Uterus (tissue), 2 donors: ENCODE data around the gene RAPGEF5.

Experiments
- CTCF ChIP-seq, 4 experiments: fragments of 200-600 bp in 2 of 4; fragments of 450-650 bp in 2 of 4; sonication (generic) in 2 of 4; IDR thresholded peaks; one replicate each; pipeline ENCODE4 v1.5.1; 2016 to 2019; ENCODE audit warnings: antibody characterized with exemption in 4 of 4, mild to moderate bottlenecking in 2 of 4, moderate library complexity in 1 of 4
- POLR2A ChIP-seq, 2 donors: fragments of 450-650 bp; IDR thresholded peaks; one replicate each; pipeline ENCODE4 v1.6.1; 2016; ENCODE audit warnings: antibody characterized with exemption in 2 of 2, mild to moderate bottlenecking in 1 of 2, moderate library complexity in 1 of 2

- TF ChIP-seq CTCF (IDR thresholded peaks at IDR 0.05) (no peak), POLR2A (IDR thresholded peaks at IDR 0.05) (no peak)
These were observed 51.2 kb downstream of the RAPGEF5 start for GRCh38 chr7:22305706-22306105.
